HG03378 (cell line): ENCODE results near the gene TRIM4.
"Not testable (repeated sequence)": the region's sequence is repeated elsewhere in the genome, so short reads cannot be mapped to it uniquely, and the experiment has no call there.

Source experiments
- ATAC-seq: cut with Tn5 transposase; IDR thresholded peaks from one replicate; pipeline ENCODE4 v1.9.1; 2021; ENCODE audit warnings: mild to moderate bottlenecking, moderate library complexity; ENCODE audit not compliant: unreplicated experiment

Gene TRIM4

DNA sequence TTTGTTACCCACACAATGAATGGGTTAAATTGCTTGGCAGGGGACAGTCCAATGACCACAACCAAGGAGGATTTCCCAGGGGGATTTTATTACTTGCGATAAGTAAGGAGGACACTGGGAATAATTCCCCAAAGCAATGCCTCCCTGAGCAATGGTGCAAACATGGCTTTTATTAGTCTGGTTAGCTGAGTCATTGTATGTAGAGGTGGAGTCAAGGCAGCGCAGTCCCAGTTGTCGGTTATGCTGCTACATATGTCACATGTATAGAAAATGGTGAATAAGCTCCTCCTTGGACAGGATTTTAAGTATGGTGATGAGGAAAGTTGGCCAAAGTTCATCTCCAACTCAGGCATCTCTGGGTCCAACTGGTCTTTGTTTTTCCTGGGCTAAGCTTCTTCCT is 3.9 kb upstream of the TRIM4 start:
- ATAC-seq = no peak

DNA sequence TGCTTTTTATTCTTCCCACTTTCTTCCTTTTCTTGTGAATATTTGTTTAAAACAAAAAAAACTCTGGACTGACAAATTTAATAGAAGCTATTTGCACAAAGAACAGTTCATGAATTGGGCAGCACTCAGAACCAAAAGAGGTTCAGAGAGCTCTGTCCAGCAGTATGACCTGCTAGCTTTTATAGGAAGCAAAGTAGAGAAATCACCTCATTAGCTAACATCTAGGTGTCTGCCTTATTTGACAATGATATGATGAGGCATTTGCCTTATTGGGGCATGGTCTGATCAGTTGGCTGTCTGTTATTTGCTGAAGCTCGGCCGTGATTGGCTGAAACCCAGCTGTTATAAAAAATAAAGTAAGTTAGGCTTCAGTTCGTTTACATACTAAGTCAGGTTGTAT is 819 bp upstream of the TRIM4 start:
- no peak for ATAC-seq

DNA sequence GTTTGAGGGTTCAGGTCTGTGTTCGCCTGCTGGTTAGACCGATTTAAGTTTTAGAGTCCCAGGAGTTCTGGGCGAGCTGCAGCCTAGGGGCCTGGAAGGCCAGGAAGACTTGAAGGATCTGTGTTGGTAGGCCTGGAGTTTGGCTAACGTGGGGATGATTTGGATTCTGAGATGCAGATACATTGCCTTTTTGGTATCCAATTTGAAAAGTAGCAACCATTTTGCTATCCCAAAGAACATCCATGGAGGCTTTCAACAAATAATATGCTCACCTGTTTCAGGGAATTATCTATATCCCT is 433 bp upstream of the TRIM4 start:
- no peak for ATAC-seq

DNA sequence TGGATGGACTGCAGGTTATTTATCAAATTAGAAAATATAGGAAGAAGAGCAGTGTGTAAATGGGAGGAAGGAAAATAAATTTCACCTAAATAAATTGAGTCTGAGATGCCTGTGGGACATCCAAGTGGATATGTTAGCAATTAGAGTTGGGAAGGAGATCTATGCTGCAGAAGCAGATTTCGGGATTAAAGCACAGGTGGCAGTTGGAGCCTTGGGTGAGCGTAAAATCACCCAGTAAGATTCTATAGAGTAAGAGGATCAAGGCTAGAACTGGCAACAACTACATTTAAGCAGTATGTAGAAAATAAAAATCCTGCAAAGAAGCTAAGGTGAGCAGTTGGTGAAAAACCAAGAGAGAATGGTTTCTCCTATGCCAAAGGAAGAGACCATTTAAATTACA is 8.4 kb downstream of the TRIM4 start:
- ATAC-seq = no peak

DNA sequence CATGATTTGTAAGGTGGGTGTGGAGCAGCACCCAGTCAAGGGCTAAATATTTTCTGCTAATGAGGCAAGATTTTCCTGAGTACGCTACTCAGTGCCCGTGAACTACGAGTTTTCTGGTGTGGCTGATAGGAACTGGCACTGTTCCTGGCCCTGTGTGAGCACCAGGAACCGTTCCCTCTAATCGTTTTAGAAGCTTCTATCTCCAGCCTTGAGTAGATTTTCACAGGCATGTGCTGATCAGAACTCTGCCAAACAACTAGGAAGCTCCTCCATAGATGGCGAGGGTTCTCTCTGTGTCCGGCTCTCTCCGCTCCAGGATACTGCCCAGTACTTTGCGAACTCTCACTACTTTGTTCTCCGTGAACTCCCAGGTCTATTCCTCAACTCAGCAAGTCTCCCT is 17.7 kb downstream of the TRIM4 start:
- no peak for ATAC-seq

DNA sequence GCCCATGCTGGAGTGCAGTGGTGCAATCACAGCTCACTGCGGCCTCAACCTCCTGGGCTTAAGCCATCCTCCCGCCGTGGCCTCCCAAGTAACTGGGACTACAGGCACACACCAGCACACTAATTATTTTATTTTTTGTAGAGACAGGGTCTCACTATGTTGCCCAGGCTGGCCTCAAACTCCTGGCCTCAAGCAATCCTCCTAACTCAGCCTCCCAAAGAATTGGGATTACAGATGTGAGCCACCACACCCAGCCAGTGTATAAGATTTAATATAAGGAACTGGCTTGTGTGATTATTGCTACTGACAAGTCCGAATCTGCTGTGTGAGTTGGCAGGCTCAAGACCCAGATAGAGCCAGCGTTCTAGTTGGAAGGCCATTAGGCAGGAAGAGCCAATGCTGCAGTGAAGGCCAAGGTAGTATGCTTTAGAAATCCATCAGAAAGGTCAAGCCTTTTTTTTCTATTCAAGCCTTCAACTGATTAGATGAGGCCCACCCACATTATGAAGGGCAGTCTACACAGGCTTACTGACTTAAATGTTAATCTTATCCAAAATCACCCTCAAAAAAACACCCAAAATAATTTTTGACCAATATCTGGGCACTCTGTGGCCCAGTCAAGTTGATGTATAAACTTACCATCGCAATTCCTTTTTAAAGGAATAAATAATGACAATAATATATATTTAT is 19.4 kb downstream of the TRIM4 start:
- no peak for ATAC-seq

DNA sequence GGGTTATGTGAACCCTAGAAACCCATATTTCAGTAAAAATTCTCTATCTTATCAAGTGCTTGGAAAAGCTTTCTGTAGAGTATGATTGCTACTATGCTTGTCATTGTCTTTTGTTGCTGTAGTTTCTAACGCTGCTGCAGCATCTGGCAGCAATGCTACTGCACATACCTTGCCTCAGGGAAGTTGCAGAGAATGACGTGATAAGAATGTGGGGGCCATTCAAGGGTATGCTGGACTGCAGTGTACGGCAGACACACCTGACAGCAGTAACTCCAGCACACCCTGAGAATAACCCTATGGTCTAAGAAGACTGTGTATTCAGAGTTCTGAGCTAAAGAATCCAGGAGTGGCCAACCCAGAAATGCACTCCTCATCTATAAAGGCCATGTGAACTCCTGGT is 20.5 kb downstream of the TRIM4 start:
- no peak for ATAC-seq

DNA sequence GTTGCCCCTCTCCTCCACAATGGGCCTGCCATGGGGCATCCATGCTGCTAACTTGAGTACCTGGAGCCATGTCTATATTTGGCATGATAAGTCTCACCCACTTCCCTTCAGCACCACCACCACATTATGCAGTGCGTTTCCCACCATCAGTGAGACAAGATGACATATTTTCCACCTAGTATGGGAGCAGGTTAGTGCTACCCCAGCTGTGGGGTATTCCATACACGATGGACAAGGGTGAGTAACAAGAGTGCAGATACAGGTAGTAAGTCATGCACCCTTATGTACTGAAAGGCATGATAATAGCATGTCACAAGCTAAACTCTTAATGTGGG is 21.3 kb downstream of the TRIM4 start:
- no peak for ATAC-seq

DNA sequence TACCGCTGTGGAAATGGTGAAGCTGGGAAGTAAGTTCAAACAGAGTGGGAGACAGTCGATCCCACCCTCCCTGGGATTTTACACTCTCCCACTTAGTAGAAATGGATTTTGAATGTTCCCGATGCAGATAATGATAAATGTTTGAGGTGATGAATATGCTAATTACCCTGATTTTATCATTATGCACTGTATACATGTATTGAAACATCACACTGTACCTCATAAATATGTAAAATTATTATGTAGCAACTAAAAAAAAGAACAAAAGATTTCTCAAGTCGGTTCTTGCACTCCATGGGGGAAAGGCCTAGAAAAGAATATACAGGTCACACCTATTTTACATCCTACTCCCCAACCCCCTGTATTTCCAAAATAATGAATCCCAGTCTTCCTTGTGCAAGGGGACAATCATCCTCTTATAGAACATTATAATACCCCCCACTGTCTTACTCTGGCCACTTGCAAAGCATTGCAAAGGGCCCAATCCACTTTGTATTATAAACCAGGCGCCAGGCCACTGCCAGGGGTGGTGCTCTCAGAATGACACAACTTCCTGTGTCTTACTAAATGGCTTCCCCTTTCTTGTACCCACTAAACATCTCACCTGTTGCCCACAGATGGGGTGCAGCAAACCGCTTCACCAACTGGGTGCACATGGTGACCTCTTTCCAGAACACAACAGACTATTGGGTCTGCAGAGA is 21.9 kb downstream of the TRIM4 start:
- no peak for ATAC-seq

DNA sequence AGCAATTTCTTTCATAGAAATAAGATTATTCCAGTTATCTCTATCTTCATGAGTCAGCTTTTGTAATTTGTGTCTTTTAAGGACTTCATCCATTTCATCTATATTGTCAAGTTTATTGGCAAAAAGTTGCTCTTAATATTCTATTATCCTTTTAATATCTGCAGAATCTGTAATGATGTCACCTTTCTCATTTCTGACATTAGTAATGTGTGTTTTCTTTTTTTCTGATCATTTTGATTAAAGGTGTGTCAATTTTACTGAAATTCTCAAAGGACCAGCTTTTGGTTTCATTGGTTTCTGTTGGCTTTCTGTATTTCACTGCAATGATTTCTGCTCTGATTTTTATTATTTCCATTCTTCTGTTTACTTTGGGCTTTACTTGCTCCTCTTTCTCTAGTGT is 24.6 kb downstream of the TRIM4 start:
- no peak for ATAC-seq

DNA sequence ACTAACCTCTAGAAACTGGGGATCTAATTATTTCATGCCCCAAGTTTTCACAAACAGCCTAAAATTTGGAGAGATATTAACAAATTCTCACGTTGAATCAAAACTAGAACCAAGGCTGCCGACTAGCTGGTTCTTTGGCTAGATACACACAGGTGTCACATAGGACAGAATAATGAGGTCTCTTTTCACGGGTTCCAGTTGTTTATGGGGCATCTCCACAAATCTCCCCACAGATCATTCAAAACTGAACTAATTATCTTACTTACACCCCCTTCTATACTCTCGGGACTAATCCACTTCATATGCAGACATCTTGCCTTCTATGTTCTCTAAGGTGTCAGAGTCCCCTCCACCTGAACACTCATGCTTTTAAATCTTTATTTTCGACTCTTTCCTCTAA is 26.1 kb downstream of the TRIM4 start:
- no peak for ATAC-seq

DNA sequence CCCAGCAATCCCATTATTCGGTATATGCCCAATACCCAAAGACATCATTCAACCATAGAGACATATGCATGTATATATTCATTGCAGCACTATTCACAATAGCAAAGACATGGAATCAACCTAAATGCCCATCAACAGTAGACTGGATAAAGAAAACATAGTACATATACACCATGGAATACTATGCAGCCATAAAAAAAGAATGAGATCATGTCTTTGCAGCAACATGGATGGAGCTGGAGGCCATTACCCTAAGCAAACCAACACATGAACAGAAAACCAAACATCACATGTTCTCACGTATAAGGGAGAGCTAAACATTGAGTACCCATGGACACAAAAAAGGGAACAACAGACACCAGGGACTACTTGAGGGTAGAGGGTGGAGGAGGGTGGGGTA is 29.0 kb downstream of the TRIM4 start:
- ATAC-seq = not testable (repeated sequence)

DNA sequence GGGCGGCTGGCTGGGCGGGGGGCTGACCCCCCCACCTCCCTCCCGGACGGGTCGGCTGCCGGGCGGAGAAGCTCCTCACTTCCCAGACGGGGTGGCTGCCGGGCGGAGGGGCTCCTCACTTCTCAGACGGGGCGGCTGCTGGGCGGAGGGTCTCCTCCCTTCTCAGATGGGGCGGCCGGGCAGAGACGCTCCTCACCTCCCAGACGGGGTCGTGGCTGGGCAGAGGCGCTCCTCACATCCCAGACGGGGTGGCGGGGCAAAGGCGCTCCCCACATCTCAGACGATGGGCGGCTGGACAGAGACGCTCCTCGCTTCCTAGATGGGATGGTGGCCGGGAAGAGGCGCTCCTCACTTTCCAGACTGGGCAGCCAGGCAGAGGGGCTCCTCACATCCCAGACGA is 31.0 kb downstream of the TRIM4 start:
- ATAC-seq = not testable (repeated sequence)

DNA sequence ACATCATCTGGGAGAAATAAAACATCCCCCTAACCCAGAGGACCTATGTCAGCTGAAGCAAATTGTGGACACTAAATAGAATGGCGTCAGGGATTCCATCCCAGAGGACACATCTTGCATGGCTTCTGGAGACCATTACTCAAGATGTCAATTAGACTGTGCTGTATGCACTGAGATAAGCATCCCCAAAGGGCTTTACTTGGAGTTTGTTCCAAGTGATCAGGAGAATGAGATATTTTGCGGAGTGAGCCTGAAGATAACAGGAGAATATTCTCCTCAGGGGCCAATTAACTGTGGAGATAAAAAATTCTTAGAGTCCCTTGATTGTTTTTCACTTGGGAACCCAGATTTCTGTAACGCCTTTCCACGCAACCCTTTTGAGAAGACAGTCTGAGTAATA is 38.0 kb downstream of the TRIM4 start:
- no peak for ATAC-seq

DNA sequence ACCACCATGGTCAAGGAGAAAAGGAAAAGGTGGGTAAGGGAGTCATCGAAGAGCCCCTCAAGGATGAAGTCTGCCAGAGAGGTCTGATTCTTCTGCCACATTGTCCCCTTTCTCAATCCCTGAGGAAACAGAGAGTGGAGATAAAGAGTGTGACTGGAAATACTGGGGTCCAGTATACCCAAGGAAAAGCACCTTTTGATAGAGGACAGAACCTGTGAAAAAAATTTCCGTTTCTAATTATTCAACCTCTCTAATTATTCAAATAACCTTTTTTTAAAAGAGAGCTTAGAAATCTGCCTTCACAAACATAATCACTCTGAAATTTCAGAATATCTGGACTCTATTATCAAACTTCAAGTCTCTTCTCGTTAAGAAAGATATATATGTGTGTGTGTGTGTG is 42.4 kb downstream of the TRIM4 start, which contains the start of gene OR2AE1:
TSS of gene OR2AE1 (minus strand) at position 101 of the 400 bp plus-strand sequence. CDS start at position 101, 0 bp downstream.
- no peak for ATAC-seq

DNA sequence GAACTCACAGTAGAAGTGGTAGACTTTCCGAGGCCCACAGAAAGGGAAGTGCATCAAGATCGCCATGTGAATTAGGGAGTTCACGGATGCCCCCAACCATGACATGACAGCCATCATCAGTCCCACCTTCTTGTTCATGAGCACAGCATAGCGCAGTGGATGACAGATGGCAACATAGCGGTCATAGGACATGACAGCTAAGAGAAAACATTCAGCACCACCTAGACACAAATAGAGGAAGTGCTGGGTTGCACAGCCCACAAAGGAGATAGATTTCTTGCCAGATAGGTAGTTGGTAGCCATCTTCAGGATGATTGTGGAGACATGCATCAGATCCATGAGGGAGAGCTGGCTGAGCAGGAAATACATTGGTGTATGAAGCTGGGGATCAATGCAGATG is 42.8 kb downstream of the TRIM4 start:
- ATAC-seq = no peak

DNA sequence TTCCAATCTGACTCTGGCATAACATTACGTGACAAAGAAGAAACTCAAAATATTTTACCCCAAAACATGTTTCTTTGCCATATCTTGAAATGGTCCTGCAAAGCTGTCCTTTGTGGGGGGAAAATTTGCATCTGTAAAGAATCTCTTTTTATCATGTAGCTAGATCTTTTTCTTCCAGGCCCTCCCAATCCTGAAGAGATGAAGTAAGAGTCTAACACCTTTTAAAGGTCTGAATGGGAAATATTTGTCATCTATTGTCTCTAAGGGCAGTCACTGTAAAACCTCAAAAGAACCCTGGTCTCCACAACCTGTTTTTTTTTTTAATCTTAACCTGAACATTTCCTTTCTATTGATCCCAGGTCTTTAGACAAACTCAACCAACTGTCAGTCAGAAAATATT is 51.1 kb downstream of the TRIM4 start:
- no peak for ATAC-seq

DNA sequence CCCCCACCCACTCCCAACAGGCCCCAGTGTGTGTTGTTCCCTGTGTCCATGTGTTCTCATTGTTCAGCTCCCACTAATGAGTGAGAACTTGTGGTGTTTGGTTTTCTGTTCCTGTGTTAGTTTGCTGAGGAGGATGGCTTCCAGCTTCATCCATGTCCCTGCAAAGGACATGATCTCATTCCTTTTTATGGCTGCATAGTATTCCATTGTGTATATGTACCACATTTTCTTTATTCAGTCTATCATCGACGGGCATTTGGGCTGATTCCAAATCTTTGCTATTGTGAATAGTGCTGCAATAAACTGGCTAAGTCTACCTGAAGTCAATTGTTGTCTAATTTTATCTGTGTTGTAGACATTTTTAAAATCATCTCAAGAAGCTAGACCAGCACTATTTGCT is 51.9 kb downstream of the TRIM4 start:
- not testable (repeated sequence) for ATAC-seq

DNA sequence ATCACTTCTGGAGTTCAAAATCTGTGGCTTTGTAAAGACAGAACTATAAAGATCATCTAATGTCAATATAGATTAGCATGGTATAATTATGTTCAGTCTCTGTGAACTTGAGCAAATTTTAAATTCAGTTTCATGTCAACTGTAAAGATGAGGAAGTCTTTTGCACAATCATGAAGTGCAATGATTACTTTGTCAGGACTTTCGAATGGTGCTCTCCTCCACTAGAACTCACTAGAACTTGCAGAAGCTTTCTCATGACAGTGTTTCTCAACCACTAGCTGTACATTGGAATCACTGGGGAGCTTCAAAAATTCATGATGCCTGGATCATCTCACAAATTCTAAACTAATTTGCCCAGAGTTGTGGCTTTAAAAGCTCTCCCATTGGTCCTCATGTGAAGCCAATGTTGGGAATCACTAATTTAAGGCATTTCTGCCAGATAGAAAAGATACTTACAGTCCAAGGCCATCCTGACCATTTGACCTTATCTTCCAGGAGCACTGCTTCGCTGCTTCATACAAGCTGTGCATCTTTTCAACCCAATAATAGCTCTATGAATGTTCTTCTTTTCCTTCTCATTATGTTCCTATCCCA is 55.4 kb downstream of the TRIM4 start:
- ATAC-seq = no peak

DNA sequence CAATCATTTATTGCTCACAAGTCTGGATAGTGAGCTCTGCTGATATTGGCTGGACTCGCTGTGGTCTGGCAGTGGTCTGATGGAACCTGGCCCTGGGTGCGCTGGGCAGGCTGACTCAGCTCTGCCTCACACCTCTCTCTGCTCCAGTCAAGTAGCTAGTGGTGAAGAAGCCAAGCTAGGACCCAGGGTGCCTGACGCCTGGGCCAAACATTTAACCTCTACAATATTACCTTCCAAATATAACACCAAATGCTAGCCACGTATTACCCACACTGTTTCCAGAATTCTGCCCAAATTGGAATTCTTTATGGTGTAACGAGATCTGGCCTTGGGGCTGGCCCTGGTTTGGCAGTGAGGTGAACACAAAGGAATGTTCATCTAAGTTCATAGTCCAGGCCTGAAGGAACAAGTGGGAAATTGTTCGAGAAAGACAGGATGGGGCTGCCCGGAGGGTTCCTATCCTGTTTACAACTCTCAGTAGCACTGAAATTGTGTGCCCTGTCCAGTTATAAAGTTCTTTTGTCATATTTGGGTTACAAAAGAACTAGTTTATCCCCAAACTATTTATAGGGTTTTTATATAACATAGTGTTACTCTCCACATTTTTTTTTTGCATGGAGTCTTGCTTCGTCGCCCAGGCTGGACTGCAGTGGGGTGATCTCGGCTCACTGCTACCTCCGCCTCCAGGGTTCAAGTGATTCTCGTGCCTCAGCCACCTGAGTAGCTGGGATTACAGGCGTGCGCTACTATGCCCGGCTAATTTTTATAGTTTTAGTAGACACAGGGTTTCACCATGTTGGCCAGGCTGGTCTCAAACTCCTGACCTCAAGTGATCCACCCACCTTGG is 58.8 kb downstream of the TRIM4 start:
- ATAC-seq = no peak

DNA sequence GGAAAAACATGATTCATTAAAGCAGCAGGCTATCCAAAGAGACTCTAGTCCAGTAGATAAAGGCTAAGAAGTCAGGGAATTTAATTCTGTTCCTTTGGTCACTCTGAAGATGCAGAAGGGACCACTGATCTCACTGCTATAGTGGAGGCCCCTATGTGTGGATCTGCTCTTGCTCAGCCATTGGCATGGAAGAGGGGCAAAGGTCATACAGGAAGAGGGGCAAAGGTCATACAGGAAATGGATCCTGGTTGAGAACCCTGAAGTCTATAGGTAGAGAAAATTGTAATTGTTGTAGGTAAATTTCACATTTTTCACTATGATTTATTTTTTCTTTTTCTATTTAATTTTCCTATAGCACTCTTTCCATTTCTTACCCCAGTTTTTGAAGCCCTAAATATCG is 64.1 kb downstream of the TRIM4 start:
- no peak for ATAC-seq
